ENCODE measurements around the gene OR2H1.
"Not testable (repeated sequence)": the region's sequence is repeated elsewhere in the genome, so short reads cannot be mapped to it uniquely, and the experiment has no call there.

Gene OR2H1

DNA sequence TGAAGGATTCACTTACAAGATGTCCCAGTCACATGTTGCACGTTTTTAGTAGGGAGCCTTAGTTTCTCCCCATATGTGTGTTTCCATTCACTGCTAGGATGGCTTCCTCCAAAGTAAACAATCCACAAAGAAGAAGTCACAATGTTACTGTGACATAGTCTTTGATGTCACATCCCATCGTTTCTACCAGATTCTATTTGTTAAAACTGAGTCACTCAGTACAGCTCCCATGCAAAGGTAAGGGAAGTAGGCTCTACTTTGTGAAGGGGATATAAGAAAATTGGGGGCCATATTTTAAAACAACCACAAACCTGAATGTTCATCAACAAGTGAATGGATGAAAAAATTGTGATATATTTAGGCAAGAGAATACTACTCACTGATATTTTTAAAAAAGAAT, at the start of gene OR2H1, which contains the start of gene OR11A1:
Gene OR2H1 (plus strand): TSS at position 185 of the 400 bp plus-strand sequence. CDS start 4,615 bp downstream, outside the sequence.
Gene OR11A1 (minus strand): TSS at position 101 of the 400 bp plus-strand sequence. CDS start 29,430 bp downstream, outside the sequence.
- H3K4me3 ChIP-seq (ENCODE audit: low read depth, low read length) = no peak within 1 kb of the TSS
- no peak for DNase-seq (ENCODE audit: low read depth)
- TF ChIP-seq, protein P1, sequence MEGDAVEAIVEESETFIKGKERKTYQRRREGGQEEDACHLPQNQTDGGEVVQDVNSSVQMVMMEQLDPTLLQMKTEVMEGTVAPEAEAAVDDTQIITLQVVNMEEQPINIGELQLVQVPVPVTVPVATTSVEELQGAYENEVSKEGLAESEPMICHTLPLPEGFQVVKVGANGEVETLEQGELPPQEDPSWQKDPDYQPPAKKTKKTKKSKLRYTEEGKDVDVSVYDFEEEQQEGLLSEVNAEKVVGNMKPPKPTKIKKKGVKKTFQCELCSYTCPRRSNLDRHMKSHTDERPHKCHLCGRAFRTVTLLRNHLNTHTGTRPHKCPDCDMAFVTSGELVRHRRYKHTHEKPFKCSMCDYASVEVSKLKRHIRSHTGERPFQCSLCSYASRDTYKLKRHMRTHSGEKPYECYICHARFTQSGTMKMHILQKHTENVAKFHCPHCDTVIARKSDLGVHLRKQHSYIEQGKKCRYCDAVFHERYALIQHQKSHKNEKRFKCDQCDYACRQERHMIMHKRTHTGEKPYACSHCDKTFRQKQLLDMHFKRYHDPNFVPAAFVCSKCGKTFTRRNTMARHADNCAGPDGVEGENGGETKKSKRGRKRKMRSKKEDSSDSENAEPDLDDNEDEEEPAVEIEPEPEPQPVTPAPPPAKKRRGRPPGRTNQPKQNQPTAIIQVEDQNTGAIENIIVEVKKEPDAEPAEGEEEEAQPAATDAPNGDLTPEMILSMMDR (IDR thresholded peaks at IDR 0.05; ENCODE audit: insufficient read depth, low read depth, low read length, missing control alignments) = no peak

DNA sequence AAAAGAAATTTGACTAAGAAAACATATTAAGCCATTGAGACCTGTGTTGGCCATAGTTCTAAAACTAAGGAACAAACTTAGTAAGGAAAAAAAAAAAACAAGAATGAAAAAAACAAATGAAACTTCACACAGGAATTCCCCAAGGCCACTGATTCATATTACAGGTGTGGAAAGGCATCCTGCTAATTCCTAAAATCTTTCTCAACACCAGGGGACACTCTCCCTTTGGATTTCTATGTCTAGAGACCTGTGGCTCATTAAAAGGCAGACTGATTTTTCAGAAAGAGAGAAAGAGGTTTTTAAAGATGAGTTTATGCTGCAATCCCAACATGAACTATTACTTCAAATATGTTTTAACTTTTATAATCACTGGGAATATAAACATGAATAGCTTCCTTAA, 42.4 kb upstream of the OR2H1 start, which contains the start of gene OR12D1:
Gene OR12D1 (plus strand): TSS at position 341 of the 400 bp plus-strand sequence.
- no peak for DNase-seq (ENCODE audit: low read depth)
- TF ChIP-seq, protein P1 (IDR thresholded peaks at IDR 0.05; ENCODE audit: insufficient read depth, low read depth, low read length, missing control alignments) = no peak
- no peak within 1 kb of the TSS for H3K4me3 ChIP-seq (ENCODE audit: low read depth, low read length)

DNA sequence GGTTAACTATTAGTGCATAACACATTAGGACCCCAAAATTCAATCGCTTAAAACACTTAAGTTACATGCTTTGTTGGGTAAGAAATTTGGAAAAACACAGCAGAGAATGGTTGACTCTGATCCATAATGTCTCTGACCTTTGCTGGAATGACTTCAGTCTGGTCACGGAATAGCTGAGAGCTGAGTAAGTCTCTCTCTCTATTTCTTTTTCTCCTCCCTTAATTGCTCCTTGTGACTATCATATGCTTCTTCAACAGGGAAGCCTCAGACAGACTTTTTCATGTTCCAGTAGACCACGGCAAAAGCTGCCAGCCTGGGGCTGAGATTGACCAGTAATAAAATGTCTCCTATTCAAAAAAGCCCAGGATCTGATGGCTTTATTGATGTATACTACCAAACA, 37.4 kb upstream of the OR2H1 start:
- no peak for DNase-seq (ENCODE audit: low read depth)
- TF ChIP-seq, protein P1 (IDR thresholded peaks at IDR 0.05; ENCODE audit: insufficient read depth, low read depth, low read length, missing control alignments) = no peak

DNA sequence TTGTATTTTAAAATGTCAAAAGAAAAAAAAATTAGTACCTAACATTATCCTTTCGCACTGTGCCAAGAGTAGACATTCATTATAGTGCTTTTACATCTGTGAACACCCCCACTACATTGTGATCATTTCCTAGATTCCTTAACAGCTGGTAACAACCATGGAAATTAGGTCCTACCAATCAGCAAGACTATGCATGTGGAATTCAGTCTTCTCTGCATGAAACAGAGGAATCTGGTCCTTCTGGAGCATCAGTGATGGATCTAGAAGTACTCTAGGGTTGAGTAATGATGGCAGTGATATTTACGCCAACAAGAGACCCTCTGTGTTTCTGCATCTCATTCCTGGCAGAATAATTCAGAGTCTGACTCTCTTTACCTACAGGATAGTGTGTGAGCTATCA, 32.8 kb upstream of the OR2H1 start:
- DNase-seq (ENCODE audit: low read depth) = no peak
- H3K4me3 ChIP-seq (ENCODE audit: low read depth, low read length) = no peak overlapping the region
- TF ChIP-seq, protein P1 (IDR thresholded peaks at IDR 0.05; ENCODE audit: insufficient read depth, low read depth, low read length, missing control alignments) = no peak

More for the DNA sequence above, 37.4 kb upstream of the OR2H1 start:
- no peak overlapping the region for H3K4me3 ChIP-seq (ENCODE audit: low read depth, low read length)

DNA sequence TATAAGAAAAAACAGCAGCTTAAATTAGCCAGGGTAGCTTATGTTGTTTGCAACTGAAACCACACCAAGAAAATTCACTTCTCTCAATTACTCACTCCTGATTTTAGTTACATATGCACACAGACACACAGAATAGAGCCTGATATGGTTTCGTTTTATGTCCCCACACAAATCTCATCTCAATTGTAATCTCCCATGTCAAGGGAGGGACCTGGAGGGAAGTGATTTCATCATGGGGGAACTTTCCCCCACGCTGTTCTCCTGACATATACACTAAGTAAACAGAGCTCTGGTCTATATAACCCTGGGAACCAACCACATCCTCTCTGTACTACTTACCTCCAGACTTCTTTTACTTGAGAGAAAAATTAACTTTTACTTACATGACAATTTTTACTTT, 32.4 kb upstream of the OR2H1 start:
- no peak for DNase-seq (ENCODE audit: low read depth)
- TF ChIP-seq, protein P1 (IDR thresholded peaks at IDR 0.05; ENCODE audit: insufficient read depth, low read depth, low read length, missing control alignments) = no peak
- no peak overlapping the region for H3K4me3 ChIP-seq (ENCODE audit: low read depth, low read length)

DNA sequence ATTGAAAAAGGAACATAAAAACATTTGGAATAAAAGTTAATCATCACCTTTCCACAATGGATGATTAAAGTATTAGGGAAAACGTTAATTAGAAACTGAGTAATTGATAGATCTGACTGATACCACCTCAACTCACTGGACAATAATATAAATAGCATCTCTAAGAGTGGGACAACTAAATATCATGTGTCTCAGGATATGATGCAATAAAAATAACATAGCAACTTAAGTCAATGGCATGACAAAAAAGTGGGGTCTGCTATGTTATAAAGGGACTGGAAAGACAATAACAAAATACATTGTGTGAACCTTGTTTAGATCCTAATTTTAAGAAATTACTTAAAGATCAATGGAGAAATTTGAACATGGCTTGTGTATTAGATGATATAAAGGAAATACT, 31.9 kb upstream of the OR2H1 start:
- no peak overlapping the region for H3K4me3 ChIP-seq (ENCODE audit: low read depth, low read length)
- DNase-seq (ENCODE audit: low read depth) = no peak
- TF ChIP-seq, protein P1 (IDR thresholded peaks at IDR 0.05; ENCODE audit: insufficient read depth, low read depth, low read length, missing control alignments) = no peak

DNA sequence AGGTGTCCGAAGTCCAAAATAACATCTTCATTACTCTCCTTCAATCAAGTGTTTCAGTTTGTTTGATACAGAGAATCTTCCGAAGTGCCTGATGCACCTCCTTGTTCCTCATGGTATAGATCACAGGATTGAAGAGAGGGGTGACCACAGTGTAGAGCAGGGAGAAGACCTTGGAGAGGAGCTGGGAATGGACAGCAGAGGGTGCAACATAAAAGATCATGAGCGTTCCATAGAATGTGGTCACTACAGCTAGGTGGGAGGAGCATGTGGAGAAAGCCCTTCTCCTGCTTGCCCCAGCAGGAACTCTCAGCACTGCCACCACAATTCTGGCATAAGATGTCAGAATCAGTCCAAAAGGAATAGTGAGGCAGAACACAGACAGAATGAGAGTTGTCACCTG, 30.3 kb upstream of the OR2H1 start:
- DNase-seq (ENCODE audit: low read depth) = no peak
- TF ChIP-seq, protein P1 (IDR thresholded peaks at IDR 0.05; ENCODE audit: insufficient read depth, low read depth, low read length, missing control alignments) = no peak
- H3K4me3 ChIP-seq (ENCODE audit: low read depth, low read length) = no peak overlapping the region

DNA sequence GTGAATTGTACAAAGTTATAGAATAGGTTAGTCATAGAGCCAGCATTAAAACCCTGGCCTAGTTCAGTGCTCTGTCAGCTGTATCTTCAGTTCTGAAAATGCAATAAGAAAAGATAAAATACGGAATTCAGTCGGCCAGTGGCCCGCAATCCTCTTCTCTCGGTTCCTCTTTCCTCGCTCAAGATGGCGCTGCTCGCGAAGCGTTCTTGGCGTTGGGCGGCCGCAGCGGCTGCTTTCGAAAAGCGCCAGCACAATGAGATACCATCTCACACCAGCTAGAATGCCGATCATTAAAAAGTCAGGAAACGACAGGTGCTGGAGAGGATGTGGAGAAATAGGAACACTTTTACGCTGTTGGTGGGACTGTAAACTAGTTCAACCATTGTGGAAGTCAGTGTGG, 20.2 kb upstream of the OR2H1 start:
- not testable (repeated sequence) for DNase-seq (ENCODE audit: low read depth); H3K4me3 ChIP-seq (ENCODE audit: low read depth, low read length)
